SK-N-SH (cell line): ENCODE data around the gene ANKRD9. TPM values are rescaled to one million over a fixed set of nuclear protein-coding genes. Genes with fewer than 3 reads are reported as not detected.

ENCODE experiments used
- CTCF ChIA-PET: fragments of 300-600, 350-600 bp; formaldehyde crosslinking; extraction: SDS; loops from one replicate; lab custom pipeline; 2021; lab: Yijun Ruan, JAX
- POLR2A ChIA-PET: fragments of 350-600 bp; sonication (Branson Sonifier 250); formaldehyde crosslinking; extraction: SDS; loops from one replicate; lab custom pipeline; 2020; ENCODE audit warnings: antibody characterized with exemption, inconsistent platforms; lab: Yijun Ruan, JAX
- DNase-seq: peaks from one replicate; pipeline ENCODE4 v3.0.0; 2012
- H2AFZ ChIP-seq: fragments of 200-600 bp; sonication (generic); 2 replicates; pipeline ENCODE4 v1.8.1; 2016; ENCODE audit warnings: antibody characterized with exemption, mild to moderate bottlenecking, low read depth
- H3F3A ChIP-seq: fragments of 200-600 bp; sonication (generic); replicated peaks from 2 replicates; pipeline ENCODE3; 2016; ENCODE audit warnings: antibody characterized with exemption, mild to moderate bottlenecking; ENCODE audit not compliant: insufficient read depth
- H3K27ac ChIP-seq, 2 experiments: fragments of 200-500 bp in 1 of 2; fragments of 200-600 bp in 1 of 2; sonication (Bioruptor generic) in 1 of 2; sonication (generic), shearing (Covaris generic) in 1 of 2; 2 replicates each; pipeline versions ENCODE4 v1.5.1 to v1.6.1; 2014 to 2016; ENCODE audit warnings: low read depth in 2 of 2, inconsistent platforms in 1 of 2, low read length in 1 of 2, mild to moderate bottlenecking in 1 of 2, mixed read lengths in 1 of 2
- H3K27me3 ChIP-seq: fragments of 200-600 bp; sonication (generic), shearing (Covaris generic); 2 replicates; pipeline ENCODE4 v1.6.1; 2016; ENCODE audit warnings: mixed run types; ENCODE audit not compliant: insufficient read depth
- H3K36me3 ChIP-seq, 2 experiments: fragments of 200-500 bp in 1 of 2; fragments of 200-600 bp in 1 of 2; sonication (Bioruptor generic) in 1 of 2; sonication (generic) in 1 of 2; replicated peaks in 1 of 2; 2 replicates each; pipeline versions ENCODE3 to v1.5.1; 2014 to 2016; ENCODE audit warnings: low read length in 1 of 2, mild to moderate bottlenecking in 1 of 2; ENCODE audit not compliant: insufficient read depth in 2 of 2, control insufficient read depth in 1 of 2
- H3K4me1 ChIP-seq, 2 experiments: fragments of 200-500 bp in 1 of 2; fragments of 200-600 bp in 1 of 2; sonication (Bioruptor generic) in 1 of 2; sonication (generic), shearing (Covaris generic) in 1 of 2; 2 replicates each; pipeline versions ENCODE4 v1.5.1 to v1.6.1; 2014 to 2016; ENCODE audit warnings: low read depth in 1 of 2, low read length in 1 of 2, mixed run types in 1 of 2; ENCODE audit not compliant: insufficient read depth in 2 of 2, control insufficient read depth in 1 of 2
- H3K4me2 ChIP-seq: fragments of 200-600 bp; sonication (generic), shearing (Covaris generic); 2 replicates; pipeline ENCODE4 v1.6.1; 2017; ENCODE audit warnings: mixed run types
- H3K4me3 ChIP-seq, 2 experiments: fragments of 200-500 bp in 1 of 2; fragments of 200-600 bp in 1 of 2; sonication (Bioruptor generic) in 1 of 2; sonication (generic), shearing (Covaris generic) in 1 of 2; 2 replicates each; pipeline versions ENCODE4 v1.5.1 to v1.8.1; 2014 to 2016; ENCODE audit warnings: low read depth in 2 of 2, inconsistent platforms in 1 of 2, low read length in 1 of 2, mild to moderate bottlenecking in 1 of 2, mixed read lengths in 1 of 2, moderate library complexity in 1 of 2
- H3K79me2 ChIP-seq: fragments of 200-600 bp; sonication (generic); 2 replicates; pipeline ENCODE4 v1.8.1; 2017; ENCODE audit warnings: mild to moderate bottlenecking; ENCODE audit not compliant: insufficient read depth
- H3K9ac ChIP-seq: fragments of 200-600 bp; sonication (generic); 2 replicates; pipeline ENCODE4 v1.6.1; 2017; ENCODE audit warnings: mixed run types
- H3K9me2 ChIP-seq: fragments of 200-600 bp; sonication (generic); 2 replicates; pipeline ENCODE4 v1.6.1; 2017; ENCODE audit warnings: mixed run types
- H3K9me3 ChIP-seq: fragments of 200-600 bp; sonication (generic); 2 replicates; pipeline ENCODE4 v1.6.1; 2017; ENCODE audit warnings: mixed run types, mild to moderate bottlenecking, moderate library complexity
- H4K20me1 ChIP-seq: fragments of 200-600 bp; sonication (generic); 2 replicates; pipeline ENCODE4 v1.6.1; 2017; ENCODE audit warnings: mild to moderate bottlenecking, mixed run types; ENCODE audit not compliant: insufficient read depth
- FOSL2 ChIP-seq: IDR thresholded peaks from 2 replicates; pipeline ENCODE4 v1.4.0; 2012; ENCODE audit warnings: low read depth, mild to moderate bottlenecking, moderate library complexity, borderline replicate concordance
- FOXJ3 ChIP-seq: sonication (generic); formaldehyde crosslinking; IDR thresholded peaks from 2 replicates; pipeline ENCODE4 v1.5.1; 2020; ENCODE audit warnings: mild to moderate bottlenecking, missing genetic modification reagents
- FOXM1 ChIP-seq: IDR thresholded peaks from 2 replicates; pipeline ENCODE4 v1.4.0; 2012; ENCODE audit warnings: low read depth, mild to moderate bottlenecking
- GATA2 ChIP-seq: sonication (generic); formaldehyde crosslinking; IDR thresholded peaks from 2 replicates; pipeline ENCODE4 v1.5.0; 2020; ENCODE audit warnings: mild to moderate bottlenecking, missing genetic modification reagents
- IRF3 ChIP-seq: fragments of 150-350 bp; IDR thresholded peaks from 2 replicates; pipeline ENCODE4 v1.6.1; 2016; ENCODE audit warnings: mild to moderate bottlenecking, low read depth, low read length
- JUND ChIP-seq: IDR thresholded peaks from 2 replicates; pipeline ENCODE4 v1.4.0; 2012
- MAX ChIP-seq: IDR thresholded peaks from 2 replicates; pipeline ENCODE4 v1.4.0; 2012; ENCODE audit warnings: low read depth
- MEF2A ChIP-seq: IDR thresholded peaks from 2 replicates; pipeline ENCODE4 v1.4.0; 2012; ENCODE audit warnings: low read depth, borderline replicate concordance
- MXI1 ChIP-seq: IDR thresholded peaks from 2 replicates; pipeline ENCODE4 v1.6.1; 2012; ENCODE audit warnings: mild to moderate bottlenecking, low read depth, low read length, improper control_type of control experiment
- NFIC ChIP-seq: IDR thresholded peaks from 2 replicates; pipeline ENCODE4 v1.4.0; 2012; ENCODE audit warnings: borderline replicate concordance
- POLR2AphosphoS5 ChIP-seq: IDR thresholded peaks from 2 replicates; pipeline ENCODE4 v1.6.1; 2012; ENCODE audit warnings: low read depth, low read length
- RCOR1 ChIP-seq: fragments of 150-350 bp; IDR thresholded peaks from 2 replicates; pipeline ENCODE4 v1.6.1; 2017; ENCODE audit warnings: antibody characterized with exemption, low read length
- RFX5 ChIP-seq: IDR thresholded peaks from 2 replicates; pipeline ENCODE4 v1.6.1; 2012; ENCODE audit warnings: mild to moderate bottlenecking, improper control_type of control experiment, low read length
- SMC3 ChIP-seq: IDR thresholded peaks from 2 replicates; pipeline ENCODE4 v1.6.1; 2012; ENCODE audit warnings: low read depth, low read length, improper control_type of control experiment
- TEAD4 ChIP-seq: IDR thresholded peaks from 2 replicates; pipeline ENCODE4 v1.4.0; 2012; ENCODE audit warnings: mild to moderate bottlenecking, borderline replicate concordance; ENCODE audit not compliant: insufficient read depth
- USF1 ChIP-seq: IDR thresholded peaks from 2 replicates; pipeline ENCODE4 v1.4.0; 2012; ENCODE audit warnings: low read depth, borderline replicate concordance
- USF2 ChIP-seq: fragments of 150-350 bp; IDR thresholded peaks from 2 replicates; pipeline ENCODE4 v1.6.1; 2017; ENCODE audit warnings: antibody characterized with exemption, low read length, low read depth, borderline replicate concordance
- YY1 ChIP-seq: IDR thresholded peaks from 2 replicates; pipeline ENCODE4 v1.4.0; 2012; ENCODE audit warnings: low read depth, mild to moderate bottlenecking
- WGBS: methylation state at CpG from one replicate; pipeline ENCODE4 v1.1.6; 2017; ENCODE audit warnings: low lambda C conversion rate; 5-methylcytosine and 5-hydroxymethylcytosine counted together
- polyA plus RNA-seq, 3 experiments: library from polyadenylated mRNA; depleted of rRNA; stranded (reverse); fragments of >200 nt; gene quantifications; 2 replicates each; pipeline ENCODE4 v1.2.3, GENCODE V29; 2012

ANKRD9 gene
- polyA plus RNA-seq, 1 of the 3 experiments (the other 2 are of a cell fraction): 21.3 TPM

GRCh38 chr14:102540315-102541028, 30.9 kb upstream of the ANKRD9 start (continued):
- TF ChIP-seq MAX (no peak), TEAD4 (no peak), USF2 (no peak), MEF2A (no peak)

GRCh38 chr14:102539544-102540314, 30.2 kb upstream of the ANKRD9 start:
- no peaks in the 10 kb centered on the region for H3K79me2 ChIP-seq
- no peak overlapping the region; a peak in 1 of 4 replicates for H3K27ac ChIP-seq
- TF ChIP-seq GATA2 (CRISPR knock-in tag) (no peak), NFIC (0 out of 2 replicates have a peak, but pooled peaks have one; percentile 17)
- ChIA-PET CTCF (interaction anchor here (1.6 to 1.8 kb wide), 2 partner anchors 15 to 55 kb away, joined by 5 to 7 read pairs; no protein-coding TSS in a partner anchor), POLR2A (no interaction called here)
- 59% methylated on average over 5 of the region's 17 CpGs for WGBS
- H3K4me3 ChIP-seq: no peak overlapping the region
- H3K4me2 ChIP-seq: no peak overlapping the region
- H3F3A ChIP-seq: no peaks in the 10 kb centered on the region
- H3K36me3 ChIP-seq: no peaks in the 10 kb centered on the region
- no peaks in the 10 kb centered on the region for H3K27me3 ChIP-seq
- no peak overlapping the region for H2AFZ ChIP-seq
- H4K20me1 ChIP-seq: no peaks in the 10 kb centered on the region
- no peak overlapping the region for H3K9ac ChIP-seq
- H3K4me1 ChIP-seq: peaks cover 14 to 22% of the 10 kb centered on the region in 2 experiments; a peak in 2 of 4 replicates
- peak; percentile 64 for DNase-seq
- H3K9me2 ChIP-seq: no peaks in the 10 kb centered on the region
- no peaks in the 10 kb centered on the region for H3K9me3 ChIP-seq

GRCh38 chr14:102538602-102539543, 29.3 kb upstream of the ANKRD9 start:
- H3K4me2 ChIP-seq: no peak overlapping the region
- no peak overlapping the region for H3K4me3 ChIP-seq
- H3K9ac ChIP-seq: no peak overlapping the region
- H3K4me1 ChIP-seq: peaks cover 14 to 22% of the 10 kb centered on the region in 2 experiments; a peak in 2 of 4 replicates
- ChIA-PET POLR2A (no interaction called here), CTCF (interaction anchor here (1.8 kb wide), 1 partner anchor 56 kb away, joined by 5 read pairs; no protein-coding TSS in a partner anchor)
- no peaks in the 10 kb centered on the region for H3F3A ChIP-seq
- no peaks in the 10 kb centered on the region for H3K27me3 ChIP-seq
- no peaks in the 10 kb centered on the region for H3K9me3 ChIP-seq
- no peak overlapping the region for H2AFZ ChIP-seq
- TF ChIP-seq MXI1 (no peak), RCOR1 (no peak), USF1 (no peak), YY1 (no peak), FOXM1 (no peak), FOXJ3 (no peak), GATA2 (CRISPR knock-in tag) (no peak), POLR2AphosphoS5 (no peak), JUND (no peak), MAX (no peak), RFX5 (no peak), SMC3 (no peak), FOSL2 (no peak), IRF3 (no peak)
- H3K79me2 ChIP-seq: no peaks in the 10 kb centered on the region
- no peaks in the 10 kb centered on the region for H3K9me2 ChIP-seq
- DNase-seq: peak; percentile 29
- H3K36me3 ChIP-seq: no peaks in the 10 kb centered on the region
- H3K27ac ChIP-seq: no peak overlapping the region
- WGBS: 76% methylated on average over 8 of the region's 25 CpGs
- no peaks in the 10 kb centered on the region for H4K20me1 ChIP-seq
